Measurements from ENCODE around the gene KCNH2.

DNA sequence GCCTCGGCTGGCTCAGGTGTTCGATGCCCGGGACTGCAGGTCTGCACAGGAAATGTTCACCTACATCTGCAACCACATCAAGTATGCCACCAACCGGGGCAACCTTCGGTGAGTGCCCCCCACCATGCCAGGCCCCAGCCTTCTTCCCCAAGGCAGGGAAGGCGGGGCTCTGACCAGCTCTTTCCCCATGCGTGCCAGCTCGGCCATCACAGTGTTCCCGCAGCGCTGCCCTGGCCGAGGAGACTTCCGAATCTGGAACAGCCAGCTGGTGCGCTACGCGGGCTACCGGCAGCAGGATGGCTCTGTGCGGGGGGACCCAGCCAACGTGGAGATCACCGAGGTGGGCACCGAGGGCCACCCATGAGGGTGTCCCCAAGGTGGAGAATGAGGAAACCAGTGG is 20.2 kb upstream of the KCNH2 start:
- TF ChIP-seq, protein P1, sequence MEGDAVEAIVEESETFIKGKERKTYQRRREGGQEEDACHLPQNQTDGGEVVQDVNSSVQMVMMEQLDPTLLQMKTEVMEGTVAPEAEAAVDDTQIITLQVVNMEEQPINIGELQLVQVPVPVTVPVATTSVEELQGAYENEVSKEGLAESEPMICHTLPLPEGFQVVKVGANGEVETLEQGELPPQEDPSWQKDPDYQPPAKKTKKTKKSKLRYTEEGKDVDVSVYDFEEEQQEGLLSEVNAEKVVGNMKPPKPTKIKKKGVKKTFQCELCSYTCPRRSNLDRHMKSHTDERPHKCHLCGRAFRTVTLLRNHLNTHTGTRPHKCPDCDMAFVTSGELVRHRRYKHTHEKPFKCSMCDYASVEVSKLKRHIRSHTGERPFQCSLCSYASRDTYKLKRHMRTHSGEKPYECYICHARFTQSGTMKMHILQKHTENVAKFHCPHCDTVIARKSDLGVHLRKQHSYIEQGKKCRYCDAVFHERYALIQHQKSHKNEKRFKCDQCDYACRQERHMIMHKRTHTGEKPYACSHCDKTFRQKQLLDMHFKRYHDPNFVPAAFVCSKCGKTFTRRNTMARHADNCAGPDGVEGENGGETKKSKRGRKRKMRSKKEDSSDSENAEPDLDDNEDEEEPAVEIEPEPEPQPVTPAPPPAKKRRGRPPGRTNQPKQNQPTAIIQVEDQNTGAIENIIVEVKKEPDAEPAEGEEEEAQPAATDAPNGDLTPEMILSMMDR (conservative IDR thresholded peaks at IDR 0.05; ENCODE audit: low read depth, low read length): no peak
- TF ChIP-seq EZH2 (IDR thresholded peaks at IDR 0.05; ENCODE audit: borderline replicate concordance, low read depth, low read length, poor library complexity, severe bottlenecking): no peak
